ENCODE data around the gene TMEM51.

GRCh38 chr1:15155191-15155590 lies 1.6 kb downstream of the TMEM51 start:
- TF ChIP-seq EZH2 (IDR thresholded peaks at IDR 0.05) (no peak), POLR2AphosphoS5 (IDR thresholded peaks at IDR 0.05; ENCODE audit: borderline replicate concordance, low read depth, low read length) (no peak), FOXP2 (optimal IDR thresholded peaks at IDR 0.05; ENCODE audit: control extremely low read depth, extremely low read length, insufficient read depth) (no peak)

All from SK-N-MC (cell line).